HG03066 (cell line): Measurements from ENCODE around the gene ADGRD1.

Source experiments
- ATAC-seq: cut with Tn5 transposase; IDR thresholded peaks from one replicate; pipeline ENCODE4 v1.9.1; 2021; ENCODE audit warnings: low read depth; ENCODE audit not compliant: unreplicated experiment

The ADGRD1 gene

DNA sequence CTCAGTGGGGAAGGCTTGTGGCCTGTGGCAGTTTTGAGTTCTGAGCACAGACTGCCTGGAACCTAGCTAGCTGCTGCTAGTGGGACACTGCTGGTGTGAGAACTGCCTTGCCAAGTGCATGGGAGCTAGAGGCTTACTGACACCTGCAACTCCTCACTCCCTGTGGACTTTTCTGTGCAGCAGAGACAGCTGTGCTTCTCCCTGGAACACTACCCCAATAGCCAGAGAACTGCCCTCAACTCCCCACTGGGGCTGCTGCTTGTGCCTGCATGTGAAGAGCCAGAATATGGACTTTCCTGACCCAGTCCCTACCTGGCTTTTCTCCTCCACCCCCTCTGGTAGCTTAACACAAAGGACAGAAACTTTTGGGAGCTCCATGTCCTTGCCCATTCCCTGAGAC is 222.6 kb downstream of the ADGRD1 start:
- ATAC-seq, result no peak

DNA sequence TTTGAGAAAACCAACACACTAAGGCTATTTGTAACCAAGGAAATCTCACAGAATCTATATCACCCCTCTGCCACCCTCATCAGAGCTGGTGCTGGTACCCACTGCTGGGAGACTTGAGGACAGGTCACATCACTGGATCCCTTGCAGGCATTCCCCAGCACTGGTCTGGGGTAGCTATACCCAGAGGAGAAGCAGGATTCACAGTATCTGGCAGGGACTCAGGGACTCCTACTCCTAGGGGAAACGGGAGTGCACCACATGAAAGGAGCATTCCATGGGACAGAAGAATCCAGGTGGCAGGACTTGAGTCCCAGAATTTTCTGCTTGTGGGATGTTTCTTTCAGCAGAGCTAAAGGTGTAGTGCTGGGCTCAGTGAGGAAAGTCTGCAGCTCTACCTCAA is 223.2 kb downstream of the ADGRD1 start:
- no peak for ATAC-seq

DNA sequence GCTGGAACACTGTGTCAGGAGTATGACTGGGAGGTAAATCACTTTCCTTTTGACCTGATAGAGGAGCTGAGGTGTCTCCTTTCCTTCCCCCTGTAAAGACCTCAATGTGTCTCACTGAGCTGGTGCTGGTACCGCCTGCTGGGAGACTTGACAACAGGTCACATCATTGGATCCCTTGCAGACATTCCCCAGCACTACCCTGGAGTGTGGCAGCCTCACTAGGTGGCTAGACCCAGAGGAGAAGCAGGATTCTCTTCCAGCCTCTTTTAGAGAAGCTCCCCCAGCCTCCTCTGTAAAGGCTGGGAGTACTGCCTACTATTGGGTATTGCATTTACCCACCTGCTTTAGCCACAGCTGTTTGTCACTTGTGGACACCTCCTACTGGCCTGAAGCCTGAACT is 223.9 kb downstream of the ADGRD1 start:
- ATAC-seq, result no peak

DNA sequence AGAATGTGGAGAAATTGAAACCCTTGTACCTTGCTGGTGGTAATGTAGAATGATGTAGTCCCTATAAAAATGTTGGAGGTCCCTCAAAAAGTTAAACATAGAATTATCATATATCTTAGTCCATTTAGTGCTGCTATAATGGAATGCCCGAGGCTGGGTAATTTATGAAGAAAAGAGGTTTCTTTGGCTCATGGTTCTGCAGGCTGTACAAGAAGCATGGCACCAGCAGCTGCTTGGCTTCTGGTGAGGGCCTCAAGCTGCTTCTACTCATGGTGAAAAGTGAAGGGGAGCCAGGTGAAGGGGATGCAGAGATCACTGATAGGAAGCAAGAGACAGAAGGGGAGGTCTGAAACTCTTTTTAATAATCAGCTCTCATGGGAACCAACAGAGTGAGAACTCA is 233.9 kb downstream of the ADGRD1 start:
- ATAC-seq, result no peak

DNA sequence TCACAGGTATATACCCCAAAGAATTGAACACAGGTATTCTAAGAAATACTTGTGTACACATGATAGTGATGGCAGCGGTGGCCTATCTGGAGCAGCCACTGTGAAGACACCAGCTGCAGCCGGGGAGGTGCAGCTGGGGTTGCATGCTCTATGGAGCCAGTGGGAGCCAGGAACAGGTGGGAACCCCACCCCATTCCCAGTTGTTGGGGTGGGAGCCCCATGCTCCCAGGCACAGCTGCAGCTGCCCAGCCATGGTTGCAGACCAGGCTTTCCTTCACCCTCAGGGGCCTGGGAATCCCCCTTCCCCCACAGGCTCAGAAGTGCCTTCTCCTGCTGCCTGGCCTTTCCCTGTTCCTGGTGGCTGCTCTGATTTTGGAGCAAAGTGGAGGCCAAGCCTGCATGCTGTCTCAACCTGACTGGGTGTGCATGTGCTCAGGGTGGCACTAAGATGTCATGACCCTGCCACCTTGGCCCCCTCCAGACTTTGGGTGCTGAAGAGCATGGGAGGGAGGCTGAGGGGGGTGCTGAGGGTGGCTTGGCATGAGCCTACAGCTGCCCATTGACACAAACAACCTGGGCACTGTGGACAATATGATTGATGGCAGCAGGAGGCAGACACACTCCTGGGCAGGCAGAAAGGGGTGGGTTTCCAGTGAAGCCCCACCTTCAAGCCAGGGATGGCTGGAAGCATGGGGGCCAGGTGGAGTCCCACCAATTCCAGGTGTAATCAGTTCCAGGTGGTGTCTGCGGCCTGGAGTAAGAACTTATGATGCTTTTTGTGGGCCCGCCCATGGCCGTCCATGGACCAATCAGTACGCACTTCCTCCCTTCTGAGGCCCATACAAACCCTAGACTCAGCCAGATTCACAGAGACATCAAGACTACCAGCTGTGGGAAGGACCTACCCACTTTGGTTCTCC is 234.7 kb downstream of the ADGRD1 start:
- no peak for ATAC-seq

DNA sequence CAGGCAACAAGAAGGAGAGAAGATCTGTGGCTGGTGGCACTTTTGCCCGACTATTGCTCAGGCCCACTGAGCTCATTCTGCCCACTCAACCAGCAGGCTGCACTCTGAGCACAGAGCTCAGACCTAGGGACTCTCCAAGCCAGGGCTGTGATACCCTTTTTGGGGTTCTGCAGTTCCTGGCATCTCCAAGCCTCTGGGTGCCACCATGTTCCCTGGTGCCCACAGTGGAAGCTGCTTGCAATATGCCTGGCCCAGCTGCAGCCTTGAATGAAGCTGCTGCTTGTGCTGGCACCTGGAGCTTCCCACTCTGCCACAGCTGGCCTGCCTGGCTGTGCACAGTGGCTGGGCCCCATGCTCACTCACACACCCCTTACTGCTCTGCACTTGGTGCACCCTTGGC is 236.1 kb downstream of the ADGRD1 start:
- no peak for ATAC-seq

DNA sequence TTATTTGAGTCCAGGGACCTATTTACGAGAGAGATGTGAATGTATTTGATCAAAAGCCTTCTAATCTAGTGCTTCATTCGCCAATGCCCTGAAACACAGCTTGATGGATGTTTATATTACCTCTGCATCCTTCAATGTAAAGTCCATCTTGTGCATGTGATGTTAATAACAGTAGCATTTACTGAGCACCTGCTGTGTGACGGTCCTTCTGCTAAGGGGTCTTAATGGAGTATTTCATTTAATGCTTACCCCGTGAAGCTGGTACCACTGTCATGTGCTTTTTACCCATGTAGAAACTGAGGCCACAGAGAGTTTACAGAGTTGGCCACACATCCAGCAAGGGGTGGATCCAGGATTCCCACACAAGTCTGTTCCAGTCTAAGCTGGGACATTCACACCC is 237.3 kb downstream of the ADGRD1 start:
- no peak for ATAC-seq
